HG02970 (cell line): ENCODE results near the gene MARK2.

Experiments
- ATAC-seq: cut with Tn5 transposase; IDR thresholded peaks from one replicate; pipeline ENCODE4 v1.9.1; 2021; ENCODE audit warnings: mild to moderate bottlenecking, moderate library complexity, moderate number of reproducible peaks; ENCODE audit not compliant: unreplicated experiment, low FRiP score

MARK2 gene

DNA sequence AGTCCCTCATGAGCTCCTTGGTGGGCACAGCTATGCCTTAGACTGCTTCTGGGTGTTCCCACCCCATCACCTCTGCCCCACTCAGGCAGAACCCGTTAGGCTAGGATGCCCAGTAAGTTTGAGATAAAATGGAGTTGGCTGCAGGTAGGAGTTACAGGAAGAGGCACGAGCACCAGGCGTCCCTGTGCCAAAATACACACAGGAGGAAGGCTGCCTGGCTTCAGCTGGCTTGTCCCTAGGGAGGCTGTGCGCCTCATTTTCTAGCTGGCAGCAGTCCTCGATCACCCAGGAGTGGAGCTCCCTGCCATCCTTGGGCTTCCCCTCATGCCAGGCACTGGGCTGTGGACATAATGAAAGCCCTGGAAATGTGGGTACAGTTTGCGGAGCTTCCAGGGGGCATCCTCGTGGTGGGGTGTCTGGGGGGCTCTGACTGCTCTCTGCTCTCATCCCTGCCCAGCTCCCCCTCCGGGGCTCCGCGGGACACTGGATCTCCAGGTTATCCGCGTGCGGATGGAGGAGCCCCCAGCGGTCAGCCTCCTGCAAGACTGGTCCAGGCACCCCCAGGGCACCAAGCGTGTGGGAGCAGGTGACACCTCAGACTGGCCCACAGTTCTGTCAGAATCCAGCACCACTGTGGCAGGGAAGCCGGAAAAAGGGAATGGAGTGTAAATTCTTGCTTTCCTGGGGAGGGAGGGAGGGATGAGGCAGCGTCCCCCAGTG is 12.3 kb upstream of the MARK2 start:
- no peak for ATAC-seq

- no peak for ATAC-seq
These were observed 9.0 kb upstream of the MARK2 start for GRCh38 chr11:63829823-63830489.

GRCh38 chr11:63831326-63831725 is 7.6 kb upstream of the MARK2 start:
- no peak for ATAC-seq

- ATAC-seq, result no peak
These were observed 6.6 kb upstream of the MARK2 start for GRCh38 chr11:63832336-63832735.

DNA sequence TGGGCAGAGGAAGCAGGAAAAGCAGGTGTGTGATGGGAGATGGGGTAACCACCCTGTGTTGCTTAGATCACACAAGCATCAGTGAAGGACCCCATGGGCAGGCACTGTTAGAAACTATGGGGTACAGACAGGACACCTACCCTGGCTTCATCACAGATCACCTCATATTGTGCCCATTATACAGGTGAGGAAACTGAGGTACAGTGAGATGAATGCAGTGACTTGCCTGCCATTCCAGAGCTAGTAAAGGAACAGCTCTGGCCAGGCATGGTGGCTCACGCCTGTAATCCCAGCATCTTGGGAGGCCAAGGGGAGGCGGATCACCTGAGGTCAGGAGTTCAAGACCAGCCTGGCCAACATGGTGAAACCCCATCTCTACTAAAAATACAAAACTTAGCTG is 5.9 kb upstream of the MARK2 start:
- no peak for ATAC-seq

- ATAC-seq, result no peak
These were observed 4.3 kb upstream of the MARK2 start for GRCh38 chr11:63834535-63835157.

- no peak for ATAC-seq
These were observed 3.8 kb upstream of the MARK2 start for GRCh38 chr11:63835158-63835545.

GRCh38 chr11:63837027-63837688 is 1.8 kb upstream of the MARK2 start:
- no peak for ATAC-seq

- ATAC-seq, result no peak
These were observed 1.2 kb upstream of the MARK2 start for GRCh38 chr11:63837739-63838138.

DNA sequence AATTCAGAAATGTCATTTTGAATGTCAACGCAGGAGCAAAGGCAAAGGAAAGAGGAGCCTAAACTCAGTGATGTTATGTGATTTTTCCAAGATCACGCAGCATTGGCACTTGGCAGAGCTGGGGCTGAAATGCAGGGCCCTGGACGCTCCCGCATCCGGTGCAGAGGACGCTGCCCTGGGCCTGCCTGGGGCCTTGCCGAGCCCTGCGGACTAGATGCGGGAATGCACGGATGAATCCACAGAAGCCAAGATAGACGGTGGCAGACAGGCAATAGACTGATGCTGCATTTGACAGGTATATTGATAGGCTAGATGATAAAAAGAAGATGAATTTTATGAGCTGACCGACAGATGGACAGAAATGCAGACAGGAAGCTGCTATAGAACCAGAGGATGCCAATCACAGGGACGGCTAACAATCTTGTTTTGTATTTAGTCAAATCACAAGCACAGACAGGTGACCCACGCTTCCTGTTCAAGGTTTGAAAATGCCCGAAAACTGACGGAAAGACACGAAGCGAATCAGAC is 696 bp upstream of the MARK2 start:
- ATAC-seq, result peak; percentile 7

- ATAC-seq, result no peak
These were observed 822 bp downstream of the MARK2 start for GRCh38 chr11:63839508-63840355.

GRCh38 chr11:63840356-63841060 is 1.6 kb downstream of the MARK2 start:
- no peak for ATAC-seq

DNA sequence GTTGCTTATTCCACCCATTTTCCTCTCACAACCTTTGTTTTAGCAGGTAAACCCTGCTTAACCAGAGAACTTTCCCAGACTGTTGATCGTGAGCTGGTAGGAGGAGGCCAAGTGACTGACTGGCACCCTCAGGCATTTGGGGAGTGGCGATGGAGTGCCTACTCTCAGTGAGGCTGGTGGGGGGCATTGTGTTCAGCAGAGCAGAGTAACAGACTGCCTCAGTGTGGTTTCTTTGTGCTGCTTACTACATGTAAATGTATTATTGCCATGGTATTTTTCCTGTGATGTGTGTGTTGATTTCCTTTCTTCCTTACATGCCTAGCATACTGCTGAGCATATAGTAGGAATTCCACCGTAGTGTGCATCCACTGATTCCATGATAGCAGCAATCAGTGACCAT is 2.6 kb downstream of the MARK2 start:
- no peak for ATAC-seq

- no peak for ATAC-seq
These were observed 4.1 kb downstream of the MARK2 start for GRCh38 chr11:63843041-63843440.

DNA sequence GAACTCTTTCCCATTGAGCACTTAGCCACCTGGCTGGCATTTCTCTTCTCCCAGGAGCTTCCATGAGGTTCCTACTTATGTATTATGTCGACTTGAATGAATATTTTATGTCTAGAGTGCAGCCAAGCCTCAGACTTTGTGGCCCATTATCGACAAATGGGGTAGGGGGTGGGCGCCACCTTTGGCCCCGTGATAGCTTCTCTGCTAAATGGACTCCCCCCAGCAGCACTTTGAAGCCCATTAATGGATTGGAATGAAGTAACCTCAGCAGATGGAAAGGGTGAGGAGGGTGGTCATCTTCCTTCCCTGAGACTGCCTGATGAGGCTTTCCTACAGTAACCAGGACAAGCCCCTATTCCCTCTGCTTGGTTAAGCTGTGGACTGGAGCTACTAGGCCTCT is 5.9 kb downstream of the MARK2 start:
- ATAC-seq, result no peak

DNA sequence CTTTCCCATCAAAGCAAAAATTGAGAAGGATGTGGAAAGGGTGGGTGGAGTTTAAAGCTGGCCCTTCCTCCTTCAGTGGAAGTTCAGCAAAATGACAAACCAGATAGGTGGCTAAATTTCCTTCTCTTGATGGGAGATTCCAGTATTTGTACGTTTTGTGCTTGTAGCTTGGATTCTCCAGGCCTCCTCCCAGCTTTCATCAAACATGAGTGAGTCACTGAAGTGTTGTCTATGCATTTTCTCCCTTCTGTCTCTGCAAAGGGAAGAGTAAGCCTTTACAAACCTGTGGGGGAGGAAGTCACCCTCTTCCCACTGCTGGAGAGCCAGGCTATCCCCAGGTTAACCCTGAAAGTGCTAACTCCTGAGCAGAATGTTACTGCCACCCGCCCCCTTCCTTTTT is 6.4 kb downstream of the MARK2 start:
- no peak for ATAC-seq

DNA sequence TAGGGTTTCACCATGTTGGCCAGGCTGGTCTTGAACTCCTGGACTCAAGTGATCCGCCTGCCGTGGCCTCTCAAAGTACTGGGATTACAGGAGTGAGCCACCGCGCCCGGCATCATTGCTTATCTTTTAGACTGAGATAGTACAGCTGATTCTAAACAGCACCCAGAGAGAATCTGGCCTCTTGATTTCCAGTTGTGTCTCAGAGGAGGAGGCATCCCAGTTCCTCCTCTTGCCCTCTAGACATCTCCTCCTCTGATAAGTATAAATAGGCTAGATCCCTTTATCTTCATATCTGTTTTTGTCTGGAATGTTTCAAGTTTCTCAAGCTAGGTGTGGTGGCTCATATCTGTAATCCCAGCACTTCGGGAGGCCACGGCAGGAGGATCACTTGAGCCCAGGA is 7.0 kb downstream of the MARK2 start:
- ATAC-seq, result no peak

DNA sequence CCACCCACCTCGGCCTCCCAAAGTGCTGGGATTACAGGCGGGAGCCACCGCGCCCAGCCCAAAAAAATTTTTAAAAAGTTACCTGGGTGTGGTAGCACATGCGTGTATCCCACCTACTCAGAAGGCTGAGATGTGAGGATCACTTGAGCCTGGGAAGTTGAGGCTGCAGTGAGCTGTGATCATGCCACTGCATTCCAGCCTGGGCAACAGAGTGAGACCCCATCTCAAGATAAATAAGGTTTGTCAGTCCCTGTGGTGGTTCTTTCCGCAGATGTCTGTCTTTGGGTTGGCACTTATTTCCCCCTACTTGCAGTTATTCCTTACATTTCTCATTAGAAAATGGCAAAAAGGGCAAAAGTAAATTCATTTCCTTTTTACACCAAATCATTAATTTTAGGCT is 8.0 kb downstream of the MARK2 start:
- ATAC-seq, result no peak

GRCh38 chr11:63847363-63847762 is 8.5 kb downstream of the MARK2 start:
- no peak for ATAC-seq

- no peak for ATAC-seq
These were observed 10.8 kb downstream of the MARK2 start for GRCh38 chr11:63849691-63850090.
